Breast epithelium (tissue), 4 donors: ENCODE measurements around the gene FAH. TPM values are rescaled to one million over a fixed set of nuclear protein-coding genes. Genes with fewer than 3 reads are reported as not detected.

ENCODE experiments used
- DNase-seq, 2 donors: peaks; one replicate each; pipeline ENCODE4 v3.0.0-alpha.2; 2019; ENCODE audit warnings: low spot score in 2 of 2
- H3K27ac ChIP-seq, 2 donors: fragments of 200-600 bp; sonication (generic) in 1 of 2; one replicate each; pipeline ENCODE4 v1.5.1; 2016 to 2019; ENCODE audit warnings: mild to moderate bottlenecking in 1 of 2
- H3K27me3 ChIP-seq, 2 donors: fragments of 200-600 bp; sonication (generic) in 1 of 2; one replicate each; pipeline versions ENCODE4 v1.5.1 to v1.6.0; 2017 to 2019; ENCODE audit warnings: control low read depth in 1 of 2, mild to moderate bottlenecking in 1 of 2
- H3K36me3 ChIP-seq: fragments of 200-600 bp; one replicate; pipeline ENCODE4 v1.5.1; 2019
- H3K4me1 ChIP-seq, 2 donors: fragments of 200-600 bp; sonication (generic); one replicate each; pipeline ENCODE4 v1.5.1; 2016 to 2019; ENCODE audit warnings: control low read depth in 1 of 2
- H3K4me3 ChIP-seq, 3 donors: fragments of 200-600 bp; sonication (generic); 1 replicate in 2 of 3; 2 replicates in 1 of 3; pipeline ENCODE4 v1.5.1; 2016 to 2019; ENCODE audit warnings: mild to moderate bottlenecking in 3 of 3, moderate library complexity in 2 of 3
- H3K9me3 ChIP-seq, 2 donors: fragments of 200-600 bp; sonication (generic) in 1 of 2; one replicate each; pipeline ENCODE4 v1.5.1; 2016 to 2019; ENCODE audit warnings: control low read depth in 1 of 2
- CTCF ChIP-seq, 3 donors: fragments of 450-650 bp; IDR thresholded peaks; one replicate each; pipeline ENCODE4 v1.5.1; 2016 to 2017; ENCODE audit warnings: antibody characterized with exemption in 3 of 3, mild to moderate bottlenecking in 3 of 3, moderate library complexity in 3 of 3
- POLR2A ChIP-seq: fragments of 450-650 bp; IDR thresholded peaks from one replicate; pipeline ENCODE4 v1.6.1; 2016; ENCODE audit warnings: antibody characterized with exemption, mild to moderate bottlenecking, moderate library complexity
- POLR2AphosphoS5 ChIP-seq, 3 donors: sonication (generic); formaldehyde crosslinking; IDR thresholded peaks; one replicate each; pipeline ENCODE4 v1.6.1; 2017; ENCODE audit warnings: antibody characterized with exemption in 3 of 3
- intact Hi-C: fragments of 100-400 bp; cut with DNase I; formaldehyde crosslinking; loops from one replicate; pipeline ENCODE4 v1.15.1; 2023; ENCODE audit warnings: low total_unique reads
- total RNA-seq, 3 donors: library from RNA; depleted of rRNA; stranded (reverse); fragments of >200 nt; gene quantifications; one replicate each; pipeline ENCODE4 v1.1.0, GENCODE V29; 2016

Gene FAH
- total RNA-seq, 3 donors from 2014 or later, result 48.8 to 164 (median 50.9) TPM

GRCh38 chr15:80183886-80184285 lies 31.1 kb downstream of the FAH start:
- no peak for DNase-seq
- TF ChIP-seq POLR2A, result no peak
- no peak for TF ChIP-seq POLR2AphosphoS5 (IDR thresholded peaks at IDR 0.05)
- no peak for TF ChIP-seq CTCF (IDR thresholded peaks at IDR 0.05)
- H3K36me3 ChIP-seq, result no peaks in the 10 kb centered on the region
- intact Hi-C loops, result no loop called here
- no peaks in the 10 kb centered on the region for H3K9me3 ChIP-seq
- H3K4me3 ChIP-seq, result no peak overlapping the region
- no peaks in the 10 kb centered on the region for H3K27me3 ChIP-seq
- H3K27ac ChIP-seq, result no peak overlapping the region
- H3K4me1 ChIP-seq, result no peaks in the 10 kb centered on the region

GRCh38 chr15:80184554-80184953 lies 31.8 kb downstream of the FAH start:
- Histone ChIP-seq H3K9me3 (no peaks in the 10 kb centered on the region), H3K4me3 (no peak overlapping the region), H3K36me3 (no peaks in the 10 kb centered on the region), H3K27me3 (no peaks in the 10 kb centered on the region), H3K27ac (no peak overlapping the region), H3K4me1 (no peaks in the 10 kb centered on the region)
- DNase-seq, result no peak
- intact Hi-C loops, result no loop called here
- TF ChIP-seq CTCF (IDR thresholded peaks at IDR 0.05) (no peak), POLR2A (no peak), POLR2AphosphoS5 (IDR thresholded peaks at IDR 0.05) (no peak)

- Histone ChIP-seq H3K4me3 (no peak overlapping the region), H3K4me1 (no peaks in the 10 kb centered on the region), H3K9me3 (no peaks in the 10 kb centered on the region), H3K27ac (no peak overlapping the region), H3K36me3 (no peaks in the 10 kb centered on the region), H3K27me3 (no peaks in the 10 kb centered on the region)
- no peak for DNase-seq
- no peak for TF ChIP-seq CTCF (IDR thresholded peaks at IDR 0.05)
- intact Hi-C loops, result no loop called here
These were observed 32.4 kb downstream of the FAH start for GRCh38 chr15:80185152-80185551.

DNA sequence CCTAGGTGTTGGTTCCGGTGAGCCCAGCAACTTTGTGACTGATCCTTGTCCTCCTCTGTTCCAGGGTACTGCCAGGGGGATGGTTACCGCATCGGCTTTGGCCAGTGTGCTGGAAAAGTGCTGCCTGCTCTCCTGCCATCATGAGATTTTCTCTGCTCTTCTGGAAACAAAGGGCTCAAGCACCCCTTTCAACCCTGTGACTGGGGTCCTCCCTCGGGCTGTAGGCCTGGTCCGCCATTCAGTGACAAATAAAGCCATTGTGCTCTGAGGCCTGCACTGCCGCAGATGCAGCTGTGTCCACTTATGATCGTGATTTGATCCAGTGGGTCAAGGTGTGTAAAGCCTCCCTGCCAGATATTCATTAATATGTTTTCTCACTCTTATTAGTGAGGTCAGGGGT lies 33.3 kb downstream of the FAH start:
- no peaks in the 10 kb centered on the region for H3K9me3 ChIP-seq
- no peak for TF ChIP-seq POLR2AphosphoS5 (IDR thresholded peaks at IDR 0.05)
- no peak for TF ChIP-seq POLR2A
- no peak for TF ChIP-seq CTCF (IDR thresholded peaks at IDR 0.05)
- no peaks in the 10 kb centered on the region for H3K36me3 ChIP-seq
- no peak overlapping the region for H3K27ac ChIP-seq
- H3K4me1 ChIP-seq, result no peaks in the 10 kb centered on the region
- no peak overlapping the region for H3K4me3 ChIP-seq
- DNase-seq, result no peak
- intact Hi-C loops, result no loop called here
- no peaks in the 10 kb centered on the region for H3K27me3 ChIP-seq

DNA sequence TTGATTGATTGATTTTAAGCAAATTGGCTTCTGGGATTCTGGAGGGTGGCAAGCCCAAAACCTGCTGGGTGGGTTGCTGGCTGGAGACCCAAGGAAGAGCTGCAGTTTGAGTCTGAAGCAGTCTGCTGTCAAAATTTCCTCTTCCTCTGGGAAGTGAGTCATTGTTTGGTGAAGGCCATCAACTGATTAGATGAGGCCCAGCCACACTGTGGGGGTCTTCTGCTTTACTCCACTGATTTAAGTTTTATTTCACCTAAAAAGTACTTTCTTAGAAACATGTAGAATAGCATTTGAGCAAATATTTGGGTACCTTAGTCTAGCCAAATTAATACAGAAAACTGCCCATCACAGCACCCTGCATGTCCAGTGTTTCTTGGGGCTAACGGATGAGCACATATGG lies 33.8 kb downstream of the FAH start:
- DNase-seq, result no peak
- H3K9me3 ChIP-seq, result no peaks in the 10 kb centered on the region
- H3K4me1 ChIP-seq, result no peaks in the 10 kb centered on the region
- TF ChIP-seq POLR2AphosphoS5 (IDR thresholded peaks at IDR 0.05) (no peak), CTCF (IDR thresholded peaks at IDR 0.05) (no peak), POLR2A (no peak)
- no peak overlapping the region for H3K27ac ChIP-seq
- intact Hi-C loops, result no loop called here
- H3K4me3 ChIP-seq, result no peak overlapping the region
- no peaks in the 10 kb centered on the region for H3K27me3 ChIP-seq
- H3K36me3 ChIP-seq, result no peaks in the 10 kb centered on the region
